ENCODE results near the gene ANXA2R.

- TF ChIP-seq POLR2A (IDR thresholded peaks at IDR 0.05) (no peak), CTCF (IDR thresholded peaks at IDR 0.05 in 8 of 11, conservative IDR thresholded peaks at IDR 0.05 in 3 of 11) (no peak)
Observed at GRCh38 chr5:43043400-43043756, 3.3 kb upstream of the ANXA2R start.

Measured in spleen (tissue), 7 donors.